Right ventricle myocardium inferior (tissue), 1 donor: ENCODE measurements around the gene THSD4. TPM values are rescaled to one million over a fixed set of nuclear protein-coding genes. Genes with fewer than 3 reads are reported as not detected.

Experiments used
- ATAC-seq: fragments of 200-7000 bp; cut with Tn5 transposase; one replicate; pipeline ENCODE4 v1.9.1; 2020; ENCODE audit warnings: mild to moderate bottlenecking, moderate library complexity
- DNase-seq: peaks from one replicate; pipeline ENCODE4 v3.0.0; 2021; ENCODE audit errors: missing footprints
- intact Hi-C: fragments of 100-400 bp; cut with DNase I; formaldehyde crosslinking; loops from one replicate; pipeline ENCODE4 v1.11.0; 2022
- total RNA-seq: library from RNA; stranded (reverse); fragmentation: NEBNext Ultra II Directional; extraction: Animal tissue kit (Norgen Biotek cat#: 25700); gene quantifications from one replicate; pipeline ENCODE4 v1.2.1, GENCODE V29; 2021
- donor health status: DM: no; HTN: yes; CAD: no; lungs with severe emphysema.

THSD4 gene
- total RNA-seq, 1 donor from 2014 or later: 73.1 TPM

GRCh38 chr15:71282076-71282475, 166.8 kb downstream of the THSD4 start:
- DNase-seq: no peak
- ATAC-seq: peak; percentile 6
- intact Hi-C loops: loop anchor here (5.0 kb wide), 1 partner anchor 165 kb away; the partner anchor contains the start of gene THSD4

DNA sequence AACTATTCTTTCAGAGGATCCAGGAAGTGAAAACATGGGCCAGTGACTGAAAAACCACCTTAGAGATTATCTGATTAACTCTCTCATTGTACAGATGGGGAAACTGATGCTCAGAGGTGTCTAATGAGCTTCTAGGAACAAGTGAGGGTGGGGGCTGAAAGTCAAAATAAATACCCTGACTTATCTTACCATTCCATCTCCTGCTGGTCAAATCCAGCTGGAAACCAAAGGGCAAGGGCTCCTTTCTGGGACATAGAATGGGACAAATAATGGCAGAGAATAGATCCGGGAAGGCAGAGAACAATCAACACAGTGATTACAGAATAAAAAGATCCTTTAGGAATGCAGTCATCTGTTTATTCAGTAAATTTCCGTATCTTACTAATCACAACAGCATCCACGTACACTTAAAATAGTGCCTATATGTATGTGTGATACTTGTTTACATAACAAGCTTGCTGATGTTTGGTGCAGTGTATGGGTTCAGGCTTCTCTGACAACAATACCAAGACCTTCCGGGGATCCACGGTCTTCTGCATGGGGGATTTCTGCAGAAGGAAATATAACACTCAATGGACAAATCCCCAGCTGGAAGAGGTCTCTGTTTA, 173.2 kb downstream of the THSD4 start:
- DNase-seq (no peak), ATAC-seq (no peak)
- intact Hi-C loops: no loop called here

GRCh38 chr15:71290002-71290401, 174.7 kb downstream of the THSD4 start:
- DNase-seq: no peak
- intact Hi-C loops: no loop called here
- ATAC-seq: peak; percentile 64

- DNase-seq: no peak
- ATAC-seq: no peak
- intact Hi-C loops: no loop called here
Measured at GRCh38 chr15:71290881-71291635, 175.8 kb downstream of the THSD4 start.

- intact Hi-C loops: no loop called here
- no peak for ATAC-seq
- no peak for DNase-seq
Measured at GRCh38 chr15:71291723-71292122, 176.5 kb downstream of the THSD4 start.

- intact Hi-C loops: no loop called here
- no peak for DNase-seq
- ATAC-seq: no peak
Measured at GRCh38 chr15:71293723-71294122, 178.5 kb downstream of the THSD4 start.

- ATAC-seq (no peak), DNase-seq (no peak)
- intact Hi-C loops: no loop called here
Measured at GRCh38 chr15:71294251-71294910, 179.1 kb downstream of the THSD4 start.

DNA sequence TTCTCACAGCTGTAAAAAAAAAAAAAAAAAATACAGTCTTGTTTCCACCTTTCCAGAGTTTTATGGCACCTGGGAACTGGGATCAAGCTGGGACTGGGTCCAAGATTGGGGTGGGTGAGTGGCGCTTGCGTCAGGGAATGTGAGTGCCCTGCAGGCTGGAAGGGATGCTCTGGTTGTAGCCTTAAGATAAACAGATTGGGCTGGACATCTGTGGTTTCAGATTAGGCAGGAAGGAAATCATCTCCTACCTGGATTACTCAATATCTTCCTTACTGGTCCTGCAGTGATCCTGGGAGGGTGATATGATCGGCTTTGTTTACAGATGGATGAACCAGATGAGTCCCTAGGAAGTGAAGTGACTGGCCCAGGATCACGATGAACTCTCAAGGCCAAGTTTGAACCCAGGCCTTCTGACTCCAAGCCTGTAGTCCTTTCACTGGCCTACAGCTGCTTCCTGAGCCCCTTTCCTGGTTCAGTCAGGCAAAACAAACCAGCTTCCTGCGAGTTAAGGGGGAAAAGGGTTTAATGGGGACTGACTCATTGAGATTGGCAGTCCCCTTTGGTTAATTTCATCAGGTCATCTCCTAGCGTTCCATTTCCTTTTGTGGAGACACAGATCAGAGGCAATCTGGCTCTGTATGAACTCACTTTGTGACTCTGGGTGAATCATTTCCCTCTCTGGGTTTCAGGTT, 179.8 kb downstream of the THSD4 start:
- DNase-seq (no peak), ATAC-seq (no peak)
- intact Hi-C loops: no loop called here

- intact Hi-C loops: no loop called here
- DNase-seq (no peak), ATAC-seq (no peak)
Measured at GRCh38 chr15:71295603-71296314, 180.5 kb downstream of the THSD4 start.

DNA sequence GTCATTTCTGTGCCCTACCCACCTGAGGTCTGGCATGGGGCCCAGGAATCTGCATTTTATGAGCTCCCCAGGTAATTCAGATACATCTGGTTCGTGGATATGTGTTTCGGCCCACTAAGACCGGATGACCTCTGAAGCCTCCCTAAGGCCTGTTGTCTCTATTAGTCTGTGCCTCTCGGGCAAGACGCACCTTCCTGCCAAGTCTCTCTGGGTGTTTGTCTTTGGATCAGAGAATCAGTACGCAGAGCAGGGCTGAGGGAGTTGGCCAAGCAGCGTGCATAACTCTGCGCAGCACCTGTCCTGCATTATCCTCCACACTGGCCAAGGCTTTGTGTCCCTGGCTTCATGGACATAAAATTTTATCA, 181.0 kb downstream of the THSD4 start:
- no peak for ATAC-seq
- DNase-seq: no peak
- intact Hi-C loops: no loop called here

DNA sequence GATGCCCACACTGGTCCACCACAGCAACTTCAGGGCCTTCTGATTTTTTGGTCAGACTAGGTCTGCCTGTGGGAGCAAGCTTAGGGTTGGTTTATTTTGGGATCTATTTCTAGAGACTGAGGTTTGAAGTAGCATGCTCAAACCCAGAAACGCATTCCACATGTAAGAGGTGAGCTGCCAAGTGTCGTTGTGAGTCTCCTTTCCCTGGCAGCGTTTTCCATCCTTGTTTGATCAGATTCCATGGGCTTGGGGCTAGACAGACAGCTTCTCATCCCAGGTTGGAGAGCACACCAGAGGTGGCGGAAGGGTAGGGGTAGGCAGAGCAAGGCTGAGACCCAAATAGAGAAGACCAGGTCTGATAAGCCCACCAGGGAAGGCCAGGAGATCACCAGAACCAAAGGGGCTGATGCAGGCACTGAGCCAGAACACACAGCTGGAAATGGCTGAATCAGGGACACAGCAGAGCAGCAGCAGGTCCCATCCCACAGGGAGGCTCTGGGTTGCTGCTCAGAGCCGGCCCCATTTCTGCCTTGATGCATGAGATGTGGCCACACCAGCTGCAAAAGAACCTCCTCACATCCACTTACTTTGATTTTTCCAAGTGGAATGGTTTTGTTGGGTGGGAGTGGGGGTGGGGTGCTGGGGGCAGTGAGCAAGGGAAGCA, 186.8 kb downstream of the THSD4 start:
- DNase-seq (no peak), ATAC-seq (peak; percentile 42)
- intact Hi-C loops: no loop called here

GRCh38 chr15:71302861-71303410, 187.7 kb downstream of the THSD4 start:
- no peak for DNase-seq
- no peak for ATAC-seq
- intact Hi-C loops: no loop called here

DNA sequence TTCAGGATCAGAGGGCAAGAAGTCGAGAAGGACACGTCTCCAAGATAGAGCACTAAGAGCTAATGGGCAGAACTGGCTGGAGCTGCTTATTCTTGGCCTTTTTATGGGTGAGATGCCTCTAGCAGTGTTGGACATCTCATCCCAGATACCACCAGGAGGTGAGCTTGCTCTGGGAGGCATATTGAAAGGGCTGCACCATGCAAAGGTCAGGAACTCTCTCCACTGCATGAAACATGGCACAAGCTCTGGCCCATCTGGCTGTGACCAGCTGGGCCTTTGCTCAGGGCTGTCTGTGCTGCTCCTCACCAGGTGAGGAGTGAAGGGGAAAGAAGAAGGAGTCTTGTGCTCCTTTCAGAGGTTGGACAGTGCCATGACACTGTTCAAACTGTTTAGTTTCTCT, 188.7 kb downstream of the THSD4 start:
- ATAC-seq: no peak
- DNase-seq: no peak
- intact Hi-C loops: no loop called here

- ATAC-seq (no peak), DNase-seq (no peak)
- intact Hi-C loops: no loop called here
Measured at GRCh38 chr15:71304681-71305080, 189.4 kb downstream of the THSD4 start.

GRCh38 chr15:71306538-71306937, 191.3 kb downstream of the THSD4 start:
- DNase-seq (no peak), ATAC-seq (no peak)
- intact Hi-C loops: no loop called here

- ATAC-seq: no peak
- intact Hi-C loops: no loop called here
- DNase-seq: no peak
Measured at GRCh38 chr15:71312194-71312708, 197.0 kb downstream of the THSD4 start.

DNA sequence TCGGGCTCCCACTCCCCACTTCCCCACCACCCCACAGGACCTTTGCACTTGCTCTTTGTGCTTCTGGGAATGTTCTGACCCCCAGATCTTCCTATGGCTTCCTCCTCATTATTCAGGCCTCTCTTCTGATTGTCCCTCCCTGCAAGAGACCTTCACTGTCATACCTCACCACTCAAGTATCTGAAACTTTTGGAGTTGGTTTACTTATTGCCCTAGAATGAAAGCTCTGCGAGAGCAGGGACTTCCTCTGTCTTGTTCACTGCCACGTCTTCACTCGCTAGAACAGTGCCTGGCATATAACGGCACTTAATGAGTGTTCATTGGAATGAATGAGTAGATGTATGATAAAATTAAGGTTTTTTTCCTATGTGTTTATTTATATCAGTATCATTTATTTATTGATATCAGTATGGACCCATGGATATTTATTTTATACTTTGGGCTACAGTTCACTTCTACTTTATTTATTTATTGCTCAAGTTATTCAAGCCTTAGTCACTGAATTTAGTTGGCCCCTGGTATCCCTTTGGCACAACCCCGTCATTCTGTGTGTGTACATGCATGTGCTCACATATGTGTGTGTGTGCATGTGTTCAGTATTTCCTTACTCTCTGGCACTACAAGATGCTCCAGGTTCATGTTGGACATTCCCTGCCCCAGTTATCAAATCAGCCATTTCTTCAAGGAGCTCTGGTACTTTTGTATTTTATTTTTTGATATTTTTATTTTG, 197.6 kb downstream of the THSD4 start:
- intact Hi-C loops: no loop called here
- ATAC-seq (no peak), DNase-seq (no peak)
